Ovary (tissue), 9 donors: Measurements from ENCODE around the gene GSG1L2. TPM values are rescaled to one million over a fixed set of nuclear protein-coding genes. Genes with fewer than 3 reads are reported as not detected.

Experiments
- DNase-seq, 5 donors: peaks; one replicate each; pipeline ENCODE4 v3.0.0-alpha.2; 2019 to 2020
- H3K27ac ChIP-seq, 2 donors: fragments of 200-600 bp; one replicate each; pipeline versions ENCODE4 v1.5.1 to v1.8.0; 2019 to 2022
- H3K27me3 ChIP-seq: fragments of 200-600 bp; one replicate; pipeline ENCODE4 v1.8.0; 2022
- H3K36me3 ChIP-seq: fragments of 200-600 bp; sonication (generic); one replicate; pipeline ENCODE4 v1.5.1; 2019
- H3K4me1 ChIP-seq: one replicate; pipeline ENCODE4 v1.8.1; 2013; ENCODE audit warnings: mild to moderate bottlenecking, moderate library complexity; ENCODE audit not compliant: insufficient read depth
- H3K4me3 ChIP-seq: fragments of 200-600 bp; sonication (generic); one replicate; pipeline ENCODE4 v1.5.1; 2017
- H3K9me3 ChIP-seq, 2 donors: fragments of 200-600 bp in 1 of 2; sonication (generic) in 1 of 2; one replicate each; pipeline versions ENCODE4 v1.5.1 to v1.8.1; 2013 to 2019; ENCODE audit warnings: mild to moderate bottlenecking in 1 of 2, moderate library complexity in 1 of 2
- EP300 ChIP-seq: sonication (generic); formaldehyde crosslinking; IDR thresholded peaks from one replicate; pipeline ENCODE4 v1.6.1; 2017; ENCODE audit warnings: antibody characterized with exemption
- POLR2A ChIP-seq: fragments of 450-650 bp; IDR thresholded peaks from one replicate; pipeline ENCODE4 v1.6.1; 2017; ENCODE audit warnings: antibody characterized with exemption, mild to moderate bottlenecking, moderate library complexity
- WGBS, 3 donors: extraction: QIAGEN DNeasy Blood & Tissue Kit in 1 of 3; methylation state at CpG; one replicate each; pipeline versions ENCODE4 v1.1.5 to v1.1.7; 2013 to 2017; 5-methylcytosine and 5-hydroxymethylcytosine counted together
- intact Hi-C, 4 donors: fragments of 100-400 bp; cut with DNase I; formaldehyde crosslinking; loops; one replicate each; pipeline versions ENCODE4 v1.11.0 to v1.15.1; 2022 to 2023
- polyA plus RNA-seq, 2 donors: library from polyadenylated mRNA; stranded (reverse); fragments of 200-250 nt in 1 of 2; fragments of 350-450 nt in 1 of 2; fragmentation: Illumina TruSeq in 1 of 2; extraction: RNeasy Lipid Tissue Mini Kit (QIAGEN cat#74804) in 1 of 2; gene quantifications; one replicate each; pipeline ENCODE4 v1.2.3, GENCODE V29; 2013 to 2014
- total RNA-seq, 7 donors: library from RNA; depleted of rRNA in 2 of 7; stranded (reverse); fragments of >200 nt in 2 of 7; fragmentation: NEBNext Ultra II Directional in 3 of 7; extraction: Animal tissue kit (Norgen Biotek cat#: 25700) in 3 of 7; gene quantifications; one replicate each; pipeline versions ENCODE4 v1.1.0 to v1.2.4, GENCODE V29; 2016 to 2023
- TF ChIP-seq, protein P1 (sequence below), 3 donors: fragments of 450-650 bp in 2 of 3; fragments of 200-600 bp in 1 of 3; IDR thresholded peaks; one replicate each; pipeline versions ENCODE4 v1.5.1 to v1.8.0; 2016 to 2022; ENCODE audit warnings: antibody characterized with exemption in 3 of 3, mild to moderate bottlenecking in 1 of 3
- donor health status: DM: no; HTN: no; CAD: no; lungs with moderate emphysema.
- donor health status: DM: no; HTN: no; CAD: no.
- donor health status: Bipolar disorder and iron deficiency.
- donor health status: DM: yes; HTN: yes; CAD: no.
- donor health status: DM: no; HTN: no; CAD: no.
- donor health status: DM: yes; HTN: yes; CAD: no.

The GSG1L2 gene
- total and polyA plus RNA-seq, 9 donors, result not detected

DNA sequence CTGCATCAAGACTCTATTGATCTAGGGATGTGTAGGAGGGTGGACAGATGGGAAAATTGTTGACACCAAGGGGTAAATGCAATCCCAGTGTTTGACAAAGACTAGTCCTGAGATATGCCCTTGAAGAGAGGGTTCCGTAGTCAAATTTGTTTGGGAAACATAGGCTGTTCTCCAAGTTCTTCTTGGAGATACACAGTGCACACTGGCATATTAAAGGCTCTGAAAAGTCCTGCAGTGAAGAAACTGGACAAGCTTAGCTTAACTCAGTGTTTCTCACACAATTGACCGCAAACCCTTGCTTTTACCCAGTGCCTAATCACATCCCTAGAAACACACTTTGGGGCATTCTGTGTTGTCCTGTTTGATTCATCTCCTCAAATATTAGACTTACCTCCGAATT, 41.3 kb downstream of the GSG1L2 start:
- Histone ChIP-seq H3K9me3 (no peaks in the 10 kb centered on the region), H3K27me3 (no peaks in the 10 kb centered on the region), H3K27ac (no peak overlapping the region), H3K36me3 (no peaks in the 10 kb centered on the region), H3K4me3 (no peak overlapping the region), H3K4me1 (no peaks in the 10 kb centered on the region)
- DNase-seq, result no peak
- WGBS, 3 donors, result 78 to 83% (median 78%) methylated on average over 3 of the region's 3 CpGs
- TF ChIP-seq POLR2A (no peak), EP300 (no peak)
- TF ChIP-seq, protein P1, sequence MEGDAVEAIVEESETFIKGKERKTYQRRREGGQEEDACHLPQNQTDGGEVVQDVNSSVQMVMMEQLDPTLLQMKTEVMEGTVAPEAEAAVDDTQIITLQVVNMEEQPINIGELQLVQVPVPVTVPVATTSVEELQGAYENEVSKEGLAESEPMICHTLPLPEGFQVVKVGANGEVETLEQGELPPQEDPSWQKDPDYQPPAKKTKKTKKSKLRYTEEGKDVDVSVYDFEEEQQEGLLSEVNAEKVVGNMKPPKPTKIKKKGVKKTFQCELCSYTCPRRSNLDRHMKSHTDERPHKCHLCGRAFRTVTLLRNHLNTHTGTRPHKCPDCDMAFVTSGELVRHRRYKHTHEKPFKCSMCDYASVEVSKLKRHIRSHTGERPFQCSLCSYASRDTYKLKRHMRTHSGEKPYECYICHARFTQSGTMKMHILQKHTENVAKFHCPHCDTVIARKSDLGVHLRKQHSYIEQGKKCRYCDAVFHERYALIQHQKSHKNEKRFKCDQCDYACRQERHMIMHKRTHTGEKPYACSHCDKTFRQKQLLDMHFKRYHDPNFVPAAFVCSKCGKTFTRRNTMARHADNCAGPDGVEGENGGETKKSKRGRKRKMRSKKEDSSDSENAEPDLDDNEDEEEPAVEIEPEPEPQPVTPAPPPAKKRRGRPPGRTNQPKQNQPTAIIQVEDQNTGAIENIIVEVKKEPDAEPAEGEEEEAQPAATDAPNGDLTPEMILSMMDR (IDR thresholded peaks at IDR 0.05), result no peak
- intact Hi-C loops, result no loop called here

GRCh38 chr17:9776911-9777310, 45.0 kb downstream of the GSG1L2 start:
- no peaks in the 10 kb centered on the region for H3K9me3 ChIP-seq
- no peak overlapping the region for H3K27ac ChIP-seq
- intact Hi-C loops, result loop anchor here in 1 of 4 donors (10.0 kb wide), 1 partner anchor 98 kb away; no protein-coding TSS in a partner anchor
- H3K27me3 ChIP-seq, result no peaks in the 10 kb centered on the region
- no peak overlapping the region for H3K4me3 ChIP-seq
- no peak for DNase-seq
- TF ChIP-seq, protein P1 (IDR thresholded peaks at IDR 0.05), result no peak
- TF ChIP-seq POLR2A (no peak), EP300 (no peak)
- 84 to 87% (median 85%) methylated on average over 9 of the region's 9 CpGs for WGBS, 3 donors
- no peaks in the 10 kb centered on the region for H3K4me1 ChIP-seq
- no peaks in the 10 kb centered on the region for H3K36me3 ChIP-seq

DNA sequence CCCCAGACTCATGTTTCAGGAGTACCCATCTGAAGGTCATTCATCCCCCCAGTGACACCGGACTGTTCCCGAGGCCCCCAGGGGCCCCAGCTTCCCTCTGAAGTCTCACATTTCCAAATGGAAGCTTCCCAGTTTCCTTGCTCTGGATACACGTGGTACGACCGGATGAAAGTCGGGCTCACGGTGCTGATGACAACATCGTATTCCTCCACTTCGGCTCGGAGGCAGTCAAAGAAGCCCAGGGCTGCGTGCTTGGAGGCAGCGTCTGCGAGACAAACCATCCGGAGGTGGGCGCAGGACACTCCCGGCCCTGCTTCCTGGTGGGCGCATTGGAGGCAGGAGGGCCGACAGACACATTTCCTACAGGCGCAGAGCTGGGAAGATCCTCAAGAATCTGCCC, 49.2 kb downstream of the GSG1L2 start:
- no peak for DNase-seq
- intact Hi-C loops, result loop anchor here in 1 of 4 donors (10.0 kb wide), 1 partner anchor 102 kb away; no protein-coding TSS in a partner anchor
- no peaks in the 10 kb centered on the region for H3K27me3 ChIP-seq
- TF ChIP-seq, protein P1 (IDR thresholded peaks at IDR 0.05), result no peak
- TF ChIP-seq POLR2A (no peak), EP300 (no peak)
- H3K27ac ChIP-seq, result no peak overlapping the region
- H3K4me1 ChIP-seq, result no peaks in the 10 kb centered on the region
- WGBS, 3 donors, result 66 to 79% (median 67%) methylated on average over 19 of the region's 19 CpGs
- H3K4me3 ChIP-seq, result no peak overlapping the region
- H3K36me3 ChIP-seq, result no peaks in the 10 kb centered on the region
- H3K9me3 ChIP-seq, result no peaks in the 10 kb centered on the region

- 93 to 94% (median 93%) methylated on average over 27 of the region's 27 CpGs for WGBS, 3 donors
- no peaks in the 10 kb centered on the region for H3K4me1 ChIP-seq
- H3K27ac ChIP-seq, result no peak overlapping the region
- no peaks in the 10 kb centered on the region for H3K9me3 ChIP-seq
- H3K4me3 ChIP-seq, result no peak overlapping the region
- no peak for TF ChIP-seq POLR2A
- no peak for TF ChIP-seq EP300
- TF ChIP-seq, protein P1 (IDR thresholded peaks at IDR 0.05), result no peak
- DNase-seq, result no peak
- no peaks in the 10 kb centered on the region for H3K36me3 ChIP-seq
- intact Hi-C loops, result loop anchor here in 1 of 4 donors (10.0 kb wide), 1 partner anchor 103 kb away; no protein-coding TSS in a partner anchor
- no peaks in the 10 kb centered on the region for H3K27me3 ChIP-seq
Observed at GRCh38 chr17:9771465-9771864, 50.4 kb downstream of the GSG1L2 start.
